NCI-H187 treated with DMSO at 0.1 percent for 48 hours (cell line): ENCODE measurements around the gene SERPINB3.
"Not testable (repeated sequence)": the region's sequence is repeated elsewhere in the genome, so short reads cannot be mapped to it uniquely, and the experiment has no call there.

ENCODE experiments used
- DNase-seq: peaks from one replicate; lab custom pipeline; 2025; lab: John Stamatoyannopoulos, UW

The SERPINB3 gene

DNA sequence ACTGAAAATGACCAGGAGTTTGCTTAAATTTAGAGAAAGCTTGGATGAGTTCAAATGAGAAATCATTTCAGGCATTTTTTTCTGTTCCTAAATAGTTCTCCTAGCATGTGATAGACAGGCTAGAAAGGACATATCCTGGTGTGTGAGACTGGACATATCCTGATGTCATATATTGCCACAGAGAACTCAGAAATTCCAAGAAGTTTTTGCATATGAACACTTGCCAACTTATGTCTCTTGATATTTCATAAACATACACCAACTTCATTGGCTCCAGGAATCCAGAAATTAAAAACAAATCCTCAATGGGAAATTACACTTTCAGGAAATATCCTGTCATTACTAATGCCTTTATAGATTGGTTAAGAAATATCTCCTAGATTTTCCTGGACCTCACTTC, 14.8 kb downstream of the SERPINB3 start:
- DNase-seq: no peak

- not testable (repeated sequence) for DNase-seq
Measured at GRCh38 chr18:63644694-63645093, 17.0 kb downstream of the SERPINB3 start.

DNA sequence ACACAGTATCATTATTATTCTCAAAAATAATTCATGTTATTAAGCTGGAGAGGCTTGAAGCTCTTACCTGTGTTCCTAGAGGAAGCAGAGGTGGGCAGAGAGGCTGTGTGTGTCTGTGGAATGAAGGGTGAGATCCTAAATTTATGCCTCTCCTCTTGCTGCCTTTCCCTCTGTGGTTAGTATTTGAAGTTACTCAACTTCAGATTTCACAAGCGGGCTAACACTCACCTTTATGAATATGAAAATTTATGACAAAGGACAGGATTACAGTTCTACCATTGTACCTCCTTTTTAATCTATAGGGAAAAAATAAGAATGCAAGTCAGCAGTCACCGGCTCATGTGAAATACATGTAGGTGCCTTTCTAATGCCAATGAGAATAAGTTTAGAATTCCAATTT, 17.6 kb downstream of the SERPINB3 start, which contains the start of gene SERPINB4:
Gene SERPINB4, minus strand, starts transcription at position 115 of the 400 bp plus-strand sequence. CDS start 679 bp downstream, outside the sequence.
- not testable (repeated sequence) for DNase-seq

DNA sequence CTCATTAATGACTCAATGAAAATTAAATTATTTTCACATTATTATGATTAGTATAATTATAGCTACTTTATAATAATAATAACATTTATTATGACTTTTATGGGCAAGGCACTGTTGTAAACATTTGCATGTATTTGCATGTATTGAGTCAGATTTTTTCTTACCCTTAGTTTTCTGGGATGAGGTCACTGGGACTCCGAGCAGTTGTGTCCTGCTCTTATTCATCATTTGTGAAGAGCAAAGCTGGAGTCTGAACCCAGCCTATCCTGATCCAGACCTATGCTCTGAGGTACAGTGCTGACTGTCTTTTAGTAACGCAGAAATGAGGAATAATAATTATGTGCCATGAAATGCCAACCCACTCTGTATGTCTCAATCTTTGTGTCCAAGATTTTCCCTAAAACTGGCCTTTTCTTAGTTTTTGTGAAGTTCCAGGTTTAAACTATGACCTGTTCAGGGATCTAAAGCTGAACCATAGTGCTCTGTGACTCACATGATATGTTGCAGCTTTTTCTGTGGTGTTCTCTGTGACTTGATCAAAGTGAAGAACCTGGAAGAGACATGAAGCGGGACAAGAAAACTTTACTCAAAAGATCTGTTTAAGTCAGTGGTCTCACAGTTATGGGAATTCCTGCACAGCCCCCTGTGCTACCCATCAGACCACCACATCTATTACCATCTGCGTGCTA, 18.9 kb downstream of the SERPINB3 start:
- DNase-seq: not testable (repeated sequence)

DNA sequence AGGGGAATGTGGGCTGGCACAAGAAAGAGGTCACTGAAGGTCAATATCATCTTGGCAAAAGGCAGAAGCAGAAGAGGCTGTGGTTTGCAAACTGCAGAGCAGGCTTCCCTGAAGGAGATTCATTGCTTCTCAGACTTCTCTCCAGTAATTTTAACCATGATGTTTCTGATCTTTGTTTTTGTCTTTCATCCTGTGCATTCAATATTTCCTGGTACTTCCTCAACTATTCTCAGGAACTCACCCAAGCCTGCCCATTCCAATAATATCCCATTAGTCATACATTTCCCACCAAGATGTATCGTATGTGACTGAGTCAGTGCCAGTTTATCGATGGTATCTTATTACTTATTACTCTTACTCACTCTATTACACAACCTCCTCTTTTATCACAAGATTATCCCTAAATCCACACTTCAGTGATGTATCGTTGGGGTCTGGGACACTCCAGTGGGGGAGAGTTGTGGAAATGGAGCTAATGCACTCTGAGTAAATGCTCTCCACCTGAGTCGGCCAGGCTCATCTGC, 20.5 kb downstream of the SERPINB3 start:
- not testable (repeated sequence) for DNase-seq

GRCh38 chr18:63637703-63638102, 24.0 kb downstream of the SERPINB3 start:
- DNase-seq: no peak

DNA sequence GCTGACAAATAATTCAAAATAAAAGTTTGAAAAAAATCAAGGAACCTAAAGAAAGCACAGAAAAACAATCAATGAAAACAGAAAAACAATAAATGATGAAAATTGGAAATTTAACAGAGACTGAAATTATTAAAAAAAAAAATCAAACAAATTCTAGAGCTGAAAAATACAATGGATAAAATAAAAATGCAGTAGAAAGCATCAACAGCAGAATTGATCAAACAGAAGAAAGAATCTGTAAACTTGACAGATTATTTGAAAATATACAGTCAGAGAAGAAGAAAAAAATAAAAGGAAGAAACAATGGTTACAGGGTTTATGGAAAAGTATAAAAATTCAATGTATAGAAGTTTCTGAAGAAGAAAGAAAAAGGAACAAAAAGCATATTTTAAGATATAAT, 33.9 kb downstream of the SERPINB3 start:
- DNase-seq: no peak

DNA sequence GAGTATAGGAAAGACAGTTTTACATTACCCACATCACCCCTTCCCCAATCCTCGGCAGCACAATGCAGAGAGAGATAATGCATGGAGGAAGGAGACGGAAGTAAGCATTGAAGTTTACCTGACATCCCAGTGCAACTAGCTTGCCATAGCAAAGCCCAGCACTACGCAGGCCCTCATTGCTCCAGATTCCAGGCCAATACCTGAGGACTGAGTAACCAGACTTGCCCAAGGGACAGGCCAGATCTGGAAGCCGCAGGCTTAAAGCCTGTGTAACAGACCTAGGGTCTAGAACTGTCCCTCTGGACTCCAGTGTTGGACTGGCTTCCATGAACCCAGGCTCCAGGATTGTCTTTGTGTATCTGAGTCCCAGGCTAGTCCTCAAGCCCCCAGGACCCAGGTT, 35.3 kb downstream of the SERPINB3 start:
- no peak for DNase-seq

DNA sequence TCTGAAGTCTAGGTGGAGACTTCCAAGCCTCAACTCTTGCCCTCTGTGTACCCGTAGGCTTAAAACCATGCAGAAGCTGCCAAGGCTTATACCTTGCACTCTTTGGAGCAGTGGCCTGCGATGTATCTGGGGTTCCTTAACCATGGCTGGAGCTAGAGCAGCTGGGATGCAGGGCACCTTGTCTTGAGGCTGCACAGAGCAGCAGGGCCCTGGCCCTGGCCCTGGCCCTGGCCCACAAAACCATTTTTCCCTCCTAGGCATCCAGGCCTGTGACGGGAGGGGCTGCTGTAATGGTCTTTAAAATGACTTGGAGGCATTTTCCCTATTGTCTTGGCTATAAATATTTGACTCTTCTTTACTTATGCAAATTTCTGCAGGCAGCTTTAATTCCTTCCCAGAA, 36.8 kb downstream of the SERPINB3 start:
- DNase-seq: no peak

GRCh38 chr18:63619661-63620060, 42.0 kb downstream of the SERPINB3 start:
- DNase-seq: no peak

DNA sequence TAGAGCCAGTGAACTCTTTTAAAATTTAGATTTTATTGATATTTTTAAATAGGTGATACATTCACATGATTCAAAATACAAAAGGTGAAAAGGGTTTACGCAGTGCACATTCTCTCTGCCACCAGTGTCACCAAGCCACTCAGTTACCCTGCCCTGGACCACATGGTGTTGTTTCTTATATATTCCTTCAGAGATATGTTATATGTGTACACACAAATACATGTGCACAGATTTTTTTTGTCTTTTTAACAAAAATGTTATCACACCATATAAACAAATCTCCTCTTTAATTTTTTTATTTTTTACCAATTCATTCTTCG, 43.8 kb downstream of the SERPINB3 start:
- no peak for DNase-seq

- no peak for DNase-seq
Measured at GRCh38 chr18:63617049-63617914, 44.4 kb downstream of the SERPINB3 start.

GRCh38 chr18:63613420-63613819, 48.3 kb downstream of the SERPINB3 start:
- no peak for DNase-seq

- DNase-seq: no peak
Measured at GRCh38 chr18:63606526-63606925, 55.2 kb downstream of the SERPINB3 start.
